Hepatocyte (in vitro differentiated cells): ENCODE results near the gene EEFSEC.

ENCODE experiments used
- CTCF ChIP-seq: fragments of 200-600 bp; sonication (generic); IDR thresholded peaks from 2 replicates; pipeline ENCODE4 v1.5.1; 2016; ENCODE audit warnings: antibody characterized with exemption, mild to moderate bottlenecking; ENCODE audit not compliant: poor library complexity
- EZH2 ChIP-seq: fragments of 200-600 bp; sonication (generic); IDR thresholded peaks from 2 replicates; pipeline ENCODE4 v1.6.1; 2016; ENCODE audit warnings: antibody characterized with exemption, mild to moderate bottlenecking, borderline replicate concordance

DNA sequence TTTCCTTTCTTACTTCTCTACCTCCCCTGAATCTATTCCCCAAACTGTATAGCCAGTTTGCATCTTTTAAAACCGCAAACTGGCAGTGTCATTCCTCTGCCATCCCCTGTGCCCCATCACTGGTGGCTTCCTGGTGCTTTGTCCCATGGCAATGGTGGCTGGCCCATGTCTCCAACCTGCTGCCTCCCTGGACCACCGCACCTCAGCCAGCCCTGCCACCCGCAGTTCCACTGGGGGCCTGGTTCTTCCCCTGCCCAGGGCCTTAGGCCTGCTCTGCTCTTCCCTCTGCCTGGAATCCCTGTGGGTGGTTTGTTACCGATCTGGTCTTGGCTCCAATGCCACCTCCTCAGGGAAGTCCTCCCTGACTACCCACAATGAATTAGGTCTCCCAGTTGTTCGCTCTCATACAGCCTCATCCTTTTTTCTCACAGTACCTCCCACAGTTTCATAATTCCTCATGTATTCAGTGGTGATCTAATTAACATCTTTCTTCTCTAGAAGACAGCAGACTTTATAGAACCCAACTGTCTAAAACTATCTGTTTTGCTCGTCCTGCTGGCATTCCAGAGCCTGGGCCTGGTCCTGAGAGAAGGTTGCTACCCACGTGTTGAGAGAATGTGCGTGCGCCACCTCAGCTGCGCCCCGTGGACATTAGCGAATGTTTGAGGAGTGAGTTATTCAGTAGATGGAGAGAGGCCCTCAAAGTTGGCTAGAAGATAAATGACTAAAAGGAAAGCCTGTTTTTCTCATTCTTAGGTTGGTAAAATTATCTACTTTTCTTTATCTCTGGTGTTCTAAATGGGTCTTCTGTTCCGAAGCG is 183.3 kb downstream of the EEFSEC start:
- TF ChIP-seq EZH2, result no peak
- no peak for TF ChIP-seq CTCF
